ENCODE measurements around the gene AGR3.
A peak's percentile ranks its signal among the peaks of the same experiment; 100 is the strongest.

Gene AGR3

DNA sequence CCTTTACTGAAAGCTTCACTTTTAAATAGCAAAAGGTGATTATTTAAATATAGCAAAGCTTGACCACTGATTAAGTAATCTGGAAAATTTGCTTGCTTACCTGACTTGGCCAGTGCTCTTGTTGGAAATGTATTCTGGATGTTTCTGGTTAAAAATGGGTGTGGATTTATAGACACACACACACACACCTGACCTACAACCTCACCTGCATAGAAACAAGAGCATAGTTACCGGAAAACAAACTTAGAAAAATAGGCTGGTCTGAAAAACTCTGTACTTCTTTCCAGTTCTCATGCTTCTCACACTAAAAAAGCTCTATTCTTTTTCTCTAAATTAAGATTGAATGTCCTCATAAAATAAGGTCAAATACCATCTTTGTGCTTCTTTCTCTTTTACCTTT lies at the start of gene AGR3:
Gene AGR3, minus strand, starts transcription at position 140 of the 400 bp plus-strand sequence. CDS start 3,365 bp downstream, outside the sequence.
- no peak for DNase-seq

DNA sequence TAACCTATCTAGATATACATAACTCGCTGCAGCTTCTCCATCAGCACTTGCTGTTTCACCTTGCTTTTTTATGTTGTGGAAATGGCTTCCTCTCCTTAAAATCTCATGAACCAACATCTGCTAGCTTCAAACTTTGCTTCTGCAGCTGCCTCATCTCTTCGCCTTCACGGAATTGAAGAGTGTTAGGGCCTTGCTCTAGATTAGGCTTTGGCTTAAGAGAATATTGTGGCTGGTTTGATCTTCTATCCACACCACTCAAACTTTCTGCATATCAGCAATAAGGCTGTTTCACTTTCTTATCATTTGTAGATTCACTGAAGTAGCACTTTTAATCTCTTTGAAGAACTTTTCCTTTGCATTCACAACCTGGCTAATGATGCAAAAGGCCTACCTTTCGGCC lies 49.2 kb upstream of the AGR3 start:
- no peak for DNase-seq

DNA sequence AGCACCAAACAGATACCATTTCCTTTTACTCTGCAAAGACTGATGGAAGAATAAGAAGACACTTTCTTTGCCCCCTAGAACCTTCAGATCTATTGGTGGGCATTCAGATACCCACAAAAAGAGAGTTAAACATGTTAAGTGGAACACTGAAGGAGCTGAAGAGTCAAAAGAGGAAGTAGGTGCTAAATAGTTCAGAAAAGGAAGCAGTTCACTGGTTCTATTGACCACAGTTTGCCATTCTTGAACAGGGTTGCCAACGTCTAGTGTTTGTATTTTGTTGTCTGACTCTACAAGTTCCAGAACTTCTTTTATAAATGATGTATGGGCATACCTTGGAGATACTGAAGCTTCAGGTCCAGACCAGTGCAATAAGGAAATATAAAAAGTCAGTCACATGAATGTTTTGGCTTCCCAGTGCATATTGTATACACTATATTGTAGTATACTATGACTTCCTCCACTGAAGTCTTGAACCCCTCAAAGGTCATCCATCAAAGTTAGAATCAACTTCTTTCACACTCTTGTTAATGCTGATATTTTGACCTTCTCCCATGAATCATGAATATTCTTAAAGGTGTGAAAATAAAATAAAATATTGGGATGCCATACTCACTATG lies 47.5 kb upstream of the AGR3 start:
- DNase-seq = no peak

DNA sequence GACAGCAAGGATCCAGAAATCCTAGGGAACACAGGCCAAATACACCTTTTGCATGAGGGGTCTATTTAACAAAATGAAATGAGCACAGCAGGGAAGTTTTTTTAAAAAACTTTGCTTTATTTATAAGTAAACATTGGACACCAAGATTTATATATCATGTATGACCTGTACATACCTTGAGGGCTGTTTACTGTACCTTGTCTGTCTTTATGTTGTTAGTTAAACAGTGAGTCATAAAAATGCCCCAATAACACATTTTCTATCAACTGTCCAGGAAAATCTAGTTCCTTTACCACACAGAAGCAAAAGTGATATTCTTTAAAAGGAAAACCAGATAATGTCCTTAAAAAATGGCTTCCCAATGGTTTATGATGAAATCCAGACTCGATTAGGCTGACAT lies 45.1 kb upstream of the AGR3 start:
- no peak for DNase-seq

DNA sequence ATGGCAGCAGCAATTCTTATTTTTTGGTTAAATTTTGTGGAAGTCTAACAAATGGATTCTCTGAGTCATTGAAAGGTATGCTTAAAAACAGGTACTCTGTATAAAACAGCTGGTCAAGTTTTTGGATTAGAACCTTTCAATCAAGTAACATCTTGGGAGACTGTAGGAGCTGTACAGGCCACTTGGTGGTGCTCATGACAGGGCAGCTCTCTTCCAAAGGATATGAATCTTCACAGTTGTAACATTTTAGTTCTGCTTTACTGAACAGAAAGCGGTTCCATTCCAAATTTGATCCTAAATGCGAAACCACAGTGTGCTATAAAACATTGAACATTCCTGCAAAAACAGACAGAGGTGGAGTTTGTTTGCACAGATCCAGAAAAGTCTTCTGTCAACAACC lies 44.5 kb upstream of the AGR3 start:
- DNase-seq = no peak

DNA sequence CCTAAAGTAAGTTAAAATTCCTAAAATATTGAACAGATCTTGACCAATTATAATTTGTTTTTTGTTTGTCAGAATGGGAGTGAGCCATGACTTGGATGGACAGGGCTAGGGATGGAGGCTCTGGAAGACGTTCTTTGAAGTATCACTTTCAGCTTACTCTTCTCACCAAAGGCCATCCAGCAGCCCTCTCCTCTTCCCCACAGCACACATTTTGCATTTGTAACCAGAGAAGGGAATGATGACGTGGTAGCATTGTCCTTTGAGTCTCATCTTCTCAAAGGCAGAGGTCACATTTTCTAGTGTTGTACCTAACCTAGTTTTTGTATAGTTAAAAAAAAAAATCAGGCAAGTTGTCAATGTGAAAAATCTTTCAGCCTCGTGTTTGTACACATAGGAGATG lies 43.8 kb upstream of the AGR3 start:
- DNase-seq = no peak

DNA sequence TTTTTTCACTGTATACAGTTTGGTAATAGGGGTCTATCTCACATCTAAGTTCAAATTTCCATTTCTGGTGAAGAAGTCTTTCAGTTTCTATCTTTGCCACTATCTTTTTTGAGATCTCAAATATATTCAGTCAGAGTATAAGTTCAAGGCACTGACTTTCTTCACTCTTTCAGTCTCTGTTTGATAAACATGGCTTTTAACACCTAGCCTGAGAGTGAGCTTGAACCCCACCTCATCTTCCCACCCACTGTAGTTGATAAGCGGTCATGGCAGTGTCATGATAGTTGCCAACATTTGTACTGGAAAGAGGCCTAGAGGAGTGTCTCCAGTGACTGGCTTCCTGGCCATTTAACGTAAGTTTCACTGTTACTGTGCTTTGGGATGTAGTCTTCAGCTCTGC lies 41.2 kb upstream of the AGR3 start:
- peak; percentile 18 for DNase-seq

DNA sequence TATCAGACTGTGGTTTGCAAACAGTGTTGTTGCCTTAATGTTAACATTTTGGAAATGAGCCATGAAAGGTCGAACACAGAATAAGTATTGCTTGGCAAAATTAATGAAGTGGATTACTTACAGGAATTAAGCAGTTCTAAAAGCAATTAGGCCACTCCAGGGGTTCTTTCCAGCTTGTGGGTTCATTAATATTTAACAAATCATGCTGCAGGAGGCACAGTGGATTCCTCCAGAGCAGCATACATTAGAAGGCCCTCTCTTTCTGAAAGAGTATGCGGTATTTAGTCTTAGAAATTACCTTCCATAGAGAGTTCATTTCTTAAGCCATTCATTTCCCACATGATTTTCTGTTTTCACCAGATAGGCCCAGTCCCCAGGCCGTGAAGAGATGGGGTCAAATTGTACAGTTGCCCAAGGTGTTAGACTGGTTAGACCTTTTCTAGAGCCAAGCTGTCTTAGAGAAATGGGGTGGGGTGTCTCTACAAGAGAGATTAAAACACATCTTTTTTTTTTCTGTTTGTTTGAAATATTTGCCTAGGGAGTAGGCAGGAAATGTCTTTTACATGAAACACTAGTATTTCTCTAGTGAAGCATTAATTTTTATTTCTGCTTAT lies 40.0 kb upstream of the AGR3 start:
- DNase-seq = no peak

DNA sequence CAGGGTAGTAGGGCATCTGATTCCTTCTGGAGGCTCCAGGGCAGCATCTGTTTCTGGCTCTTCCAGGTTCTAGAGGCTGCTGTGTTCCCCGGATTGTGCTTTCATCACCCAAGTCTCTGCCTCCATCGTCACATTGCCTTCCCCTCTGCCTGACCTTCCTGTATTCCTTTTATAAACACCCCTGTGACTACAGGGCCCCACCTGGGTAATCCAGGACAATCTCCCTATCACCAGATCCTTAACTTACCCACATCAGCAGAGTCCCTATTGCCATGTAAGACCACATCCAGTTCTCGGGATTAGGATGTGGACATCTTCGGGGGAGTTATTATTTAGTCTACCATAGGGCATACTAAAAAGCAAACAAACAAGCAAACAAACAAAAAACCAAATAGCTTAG lies 39.4 kb upstream of the AGR3 start:
- DNase-seq = no peak

DNA sequence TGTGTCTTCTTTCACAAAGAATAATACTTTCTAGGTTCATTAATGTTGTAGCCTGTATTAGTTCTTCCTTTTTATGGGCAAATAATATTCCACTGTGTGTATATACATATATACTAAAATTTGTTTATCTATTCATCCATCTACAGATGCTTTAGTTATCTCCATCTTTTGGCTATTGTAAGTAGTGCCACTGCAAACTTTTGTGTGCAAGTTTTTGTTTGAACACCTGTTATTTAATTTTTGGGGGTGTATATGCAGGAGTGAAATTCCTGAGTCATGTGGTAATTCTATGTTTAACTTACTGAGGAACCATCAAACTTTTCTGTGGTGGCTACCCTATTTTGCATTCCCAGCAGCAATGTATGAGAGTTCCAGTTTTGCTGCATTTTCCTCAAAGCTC lies 37.7 kb upstream of the AGR3 start:
- no peak for DNase-seq

DNA sequence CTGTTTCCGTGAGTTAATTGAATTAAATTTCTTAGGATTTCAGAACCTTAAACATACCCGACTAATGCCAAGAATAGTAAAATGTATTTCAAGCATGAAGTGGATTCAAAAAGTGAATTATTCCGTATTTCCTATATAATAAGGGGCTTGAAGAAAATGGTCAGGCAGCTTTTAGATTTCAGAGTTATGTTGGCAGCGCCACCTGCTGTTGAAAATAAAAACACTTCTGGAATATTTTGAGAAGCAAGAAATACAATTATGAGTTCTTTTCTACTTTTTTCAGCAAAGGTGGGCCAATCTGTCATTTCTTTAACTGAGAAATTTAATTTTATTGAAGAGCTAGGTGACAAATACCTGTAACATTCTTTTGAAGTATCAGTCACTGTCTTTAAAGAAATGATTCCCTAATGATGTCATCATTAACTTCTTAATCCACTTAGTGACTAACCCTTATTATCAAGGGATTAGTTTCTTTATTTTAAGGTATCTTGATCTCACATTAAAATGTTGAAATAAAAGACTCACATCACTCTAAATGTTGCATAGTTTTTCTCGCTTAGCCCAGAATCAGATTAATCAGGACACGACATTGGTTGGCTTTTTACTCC lies 36.6 kb upstream of the AGR3 start:
- DNase-seq = no peak

DNA sequence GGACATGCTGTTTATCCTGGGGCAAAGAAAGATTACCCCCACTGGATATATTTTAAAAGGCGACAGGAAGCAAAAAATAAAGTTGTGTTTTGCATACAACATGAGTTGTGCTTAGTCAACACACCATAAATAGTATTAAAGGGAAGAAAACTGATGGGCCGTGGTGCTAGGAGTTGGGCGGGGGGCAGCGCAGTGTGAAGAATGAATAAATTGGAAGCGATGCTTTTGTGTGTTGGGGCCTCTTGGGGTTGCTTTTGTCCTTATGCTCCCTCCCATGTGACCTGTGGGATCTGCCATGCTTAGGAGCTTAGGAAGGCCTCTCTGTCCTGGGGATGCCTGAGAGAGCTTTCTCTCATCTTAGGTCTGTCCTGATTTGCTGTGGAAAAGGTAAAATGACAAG lies 35.0 kb upstream of the AGR3 start:
- DNase-seq = no peak

DNA sequence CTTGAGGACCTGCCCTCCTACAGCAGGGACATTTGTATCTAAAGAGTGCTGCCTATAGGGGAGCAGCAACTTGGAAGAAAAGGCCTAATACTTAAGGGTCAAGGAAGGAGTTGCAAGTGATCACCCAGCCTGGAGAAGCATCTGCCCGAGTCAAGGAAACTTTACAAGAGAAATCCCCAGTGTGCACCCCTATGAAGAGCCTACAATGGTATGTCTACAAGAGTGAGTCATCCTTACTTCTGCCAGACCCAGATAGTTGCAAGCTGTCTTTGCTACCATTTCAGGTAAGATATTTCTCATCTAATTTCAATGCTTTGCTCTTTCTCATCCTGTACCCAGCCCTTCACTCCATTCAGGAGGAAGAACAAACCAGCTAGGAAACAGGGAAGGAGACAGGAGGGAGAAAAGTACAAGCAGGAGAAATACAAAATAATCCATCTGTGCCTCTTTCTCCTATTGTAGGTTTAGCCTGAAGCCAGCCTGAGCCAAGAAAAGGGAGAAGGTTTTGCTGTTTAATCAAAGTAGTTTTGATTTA lies 34.4 kb upstream of the AGR3 start:
- DNase-seq = no peak

DNA sequence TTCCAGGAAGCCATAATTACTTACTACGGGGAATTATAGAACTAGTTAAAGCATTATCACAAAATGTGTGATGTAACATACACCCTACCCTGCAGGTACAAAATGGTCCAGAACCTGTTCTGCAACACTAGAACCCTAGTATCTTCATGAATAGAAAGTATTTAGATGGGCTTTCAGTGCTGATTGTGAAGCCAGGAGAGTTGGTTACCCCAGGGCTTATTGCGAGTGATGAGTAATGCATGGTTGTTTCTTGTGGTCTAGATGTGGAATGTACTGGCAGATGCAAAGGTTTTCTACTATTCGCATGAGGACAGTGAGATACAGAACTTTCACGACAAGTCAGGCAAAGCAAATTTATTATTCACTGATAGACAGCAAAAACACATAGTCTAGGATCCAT lies 33.6 kb upstream of the AGR3 start:
- DNase-seq = no peak

DNA sequence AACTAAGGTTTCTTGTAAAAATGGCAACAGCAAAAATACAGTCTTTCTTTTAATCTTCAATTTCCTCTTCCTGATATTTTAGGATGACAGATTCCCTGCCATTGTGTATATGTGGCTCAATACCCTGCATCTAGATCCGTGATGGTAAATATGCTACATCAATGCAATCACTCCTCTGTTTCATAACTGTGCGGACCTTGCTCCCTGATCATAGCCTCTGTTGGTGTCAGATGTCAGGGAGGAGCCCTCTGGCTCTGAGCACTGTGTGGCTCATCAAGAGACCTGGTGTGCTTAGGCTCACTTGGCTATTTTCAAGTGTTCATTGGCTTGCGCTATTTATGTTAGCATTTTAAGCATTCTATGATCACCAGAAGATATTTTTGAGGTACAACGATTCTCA lies 33.0 kb upstream of the AGR3 start:
- no peak for DNase-seq

DNA sequence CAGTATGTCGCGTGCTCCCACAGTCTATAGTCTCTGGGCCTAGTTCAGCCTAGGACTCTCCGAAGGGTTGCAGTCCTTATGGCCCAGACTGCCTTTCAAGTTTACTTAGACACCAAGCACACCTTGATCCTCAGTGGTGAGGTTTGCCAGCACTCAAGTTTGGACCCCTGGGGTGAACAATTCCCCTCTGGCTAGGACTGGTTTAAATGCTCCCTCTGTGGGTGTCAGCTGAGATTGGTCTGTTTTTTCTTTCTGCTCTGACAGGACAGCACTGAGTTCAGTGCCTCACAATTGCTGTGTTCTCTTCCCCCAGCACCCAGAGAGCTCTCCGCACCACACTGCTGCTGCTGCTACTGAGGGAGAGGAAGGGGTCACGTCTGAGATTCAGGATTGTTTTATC lies 31.9 kb upstream of the AGR3 start:
- no peak for DNase-seq

DNA sequence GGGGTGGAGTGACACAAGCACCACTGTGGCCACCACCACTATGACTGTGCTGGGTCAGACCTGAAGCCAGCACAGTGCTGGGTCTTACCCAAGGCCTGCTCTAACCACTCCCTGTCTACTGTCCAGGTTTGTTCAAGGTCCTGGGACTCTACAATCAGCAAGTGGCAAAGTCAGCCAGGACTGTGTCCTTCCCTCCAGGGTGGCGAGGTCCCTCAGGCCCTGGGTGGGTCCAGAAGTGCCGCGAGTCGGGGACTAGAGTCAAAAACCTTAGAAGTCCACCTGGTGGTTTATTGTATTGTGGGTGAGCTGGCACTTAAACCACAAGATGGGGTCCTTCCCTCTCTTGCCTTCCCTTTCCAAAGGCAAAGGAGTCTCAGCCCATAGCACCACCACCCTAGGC lies 30.8 kb upstream of the AGR3 start:
- no peak for DNase-seq

DNA sequence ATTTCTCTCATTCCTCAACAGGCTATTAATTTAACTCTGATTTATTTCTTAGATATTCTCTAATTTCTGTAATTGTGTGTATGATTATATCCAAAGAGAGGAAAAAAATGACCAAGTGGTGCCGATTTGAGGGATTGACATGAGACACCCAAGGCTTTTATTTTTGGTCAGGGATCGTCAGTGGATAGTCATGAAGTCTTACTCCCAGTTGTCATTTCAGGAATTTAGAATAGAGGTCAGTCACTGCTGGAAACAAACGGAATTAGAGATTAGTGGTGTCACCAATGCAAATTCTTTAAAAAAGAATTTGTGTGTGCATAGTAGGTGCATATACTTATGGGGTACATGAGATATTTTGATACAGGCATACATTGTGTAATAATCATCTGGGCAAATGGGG lies 26.8 kb upstream of the AGR3 start:
- DNase-seq = no peak

DNA sequence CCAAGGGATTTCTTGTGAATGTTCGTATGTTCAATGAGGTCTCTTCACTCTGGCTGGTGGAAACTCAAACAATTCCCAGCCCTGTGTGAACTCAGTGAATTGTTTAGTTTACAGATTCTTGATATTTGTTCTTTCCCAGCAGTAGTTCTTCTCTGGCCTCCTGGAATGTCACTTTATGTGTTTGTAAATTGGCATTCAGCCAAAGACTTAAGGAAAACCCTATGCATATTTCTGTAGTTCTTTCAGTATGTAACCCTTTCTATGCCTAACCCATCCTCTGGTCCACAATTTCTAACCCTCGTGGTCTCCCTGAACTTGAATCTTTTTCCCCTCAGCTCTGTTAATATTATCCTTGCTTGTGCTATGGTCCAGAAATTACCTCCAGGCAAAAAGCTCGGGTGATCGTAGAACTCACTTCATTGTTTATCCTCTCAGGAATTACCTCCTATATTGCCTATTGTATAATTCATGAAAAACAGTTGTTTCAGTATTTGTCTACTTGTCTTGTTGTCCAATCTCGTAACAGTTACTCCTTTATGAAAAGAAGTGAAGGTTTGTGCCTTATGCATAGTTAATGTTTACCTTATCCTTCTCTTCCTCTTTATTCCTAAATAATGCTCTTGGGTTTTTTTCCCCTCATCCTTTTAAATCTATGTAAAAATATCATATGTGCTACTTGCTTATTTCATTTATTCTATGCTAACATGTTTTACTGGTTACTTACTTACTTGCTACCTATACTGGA lies 23.7 kb upstream of the AGR3 start:
- no peak for DNase-seq

DNA sequence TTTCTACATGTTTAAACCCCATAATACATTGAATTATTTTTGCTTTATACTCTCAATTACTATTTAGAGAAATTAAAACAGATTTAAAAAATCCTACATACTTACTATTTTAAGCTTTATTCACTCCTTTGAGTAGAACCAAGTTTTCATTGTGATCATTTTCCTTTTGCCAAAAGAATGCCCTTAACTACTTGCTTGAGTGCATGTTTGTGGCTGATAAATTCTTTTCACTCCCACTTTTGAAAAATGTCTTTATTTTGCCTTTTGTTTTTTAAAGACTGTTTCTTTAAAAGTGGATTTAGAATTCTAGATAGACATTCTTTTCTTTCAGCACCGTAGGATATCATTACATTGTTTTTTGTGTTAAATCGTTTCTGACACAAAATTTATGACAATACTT lies 22.3 kb upstream of the AGR3 start:
- DNase-seq = no peak

DNA sequence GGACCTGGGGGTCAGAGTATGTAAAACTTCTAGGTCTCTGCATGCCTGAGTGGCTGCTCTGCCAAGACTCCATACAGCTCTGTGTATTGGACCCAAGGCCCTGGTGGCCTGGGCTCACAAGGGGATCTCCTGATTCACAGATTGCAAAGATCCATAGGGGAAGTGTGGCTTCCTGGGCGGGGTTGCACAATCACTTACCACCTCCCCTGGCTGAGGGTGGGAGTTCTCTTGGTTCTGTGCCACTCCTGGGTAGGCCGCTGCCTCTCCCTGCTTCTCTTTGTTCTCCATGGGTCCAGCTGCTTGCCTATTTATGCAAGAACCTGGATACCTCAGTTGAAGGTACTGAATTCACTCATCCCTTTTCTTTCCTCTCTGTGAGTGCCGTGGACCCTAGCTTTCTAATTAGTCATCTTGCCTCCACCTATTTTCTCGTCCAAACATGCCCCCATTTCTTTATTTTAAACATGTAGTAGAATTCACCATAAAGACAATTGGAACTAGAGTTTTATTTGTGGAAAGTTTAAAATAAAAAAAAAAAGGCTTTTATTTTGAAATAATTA lies 18.5 kb upstream of the AGR3 start:
- no peak for DNase-seq

DNA sequence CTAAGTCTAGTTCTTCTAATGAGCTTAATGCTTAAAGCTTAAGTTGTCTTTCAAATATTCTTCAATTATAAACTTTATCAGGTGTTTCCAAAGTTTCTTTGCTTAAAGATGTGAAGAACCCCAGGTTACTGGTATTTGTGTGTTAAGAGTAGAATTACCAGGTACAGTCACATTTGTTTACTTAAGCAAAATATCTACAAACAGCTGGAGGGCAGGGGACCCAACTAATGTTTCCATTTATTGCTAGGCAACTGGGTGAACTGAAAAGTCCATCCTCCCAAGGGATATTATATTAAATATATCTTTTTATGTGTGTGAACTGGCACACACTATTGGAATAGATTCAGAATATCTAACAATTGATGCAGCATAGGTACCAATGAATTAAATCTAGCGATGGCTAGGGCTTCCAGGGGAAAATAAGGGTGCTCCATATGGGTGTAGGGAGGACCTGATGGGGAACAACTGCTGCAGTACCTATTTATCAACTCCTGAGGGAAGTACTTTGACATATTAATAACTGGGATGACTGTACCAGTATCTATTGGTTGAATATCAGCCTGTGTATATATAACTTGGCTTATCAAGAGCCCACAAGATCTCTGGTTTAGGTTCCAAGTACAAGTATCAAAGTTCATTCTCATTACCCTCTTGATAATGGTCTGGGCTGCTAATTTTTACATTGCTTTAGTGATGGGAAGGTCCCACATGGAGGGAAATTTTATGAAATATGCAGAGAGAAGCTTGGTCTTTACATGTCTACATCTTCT lies 10.3 kb upstream of the AGR3 start:
- no peak for DNase-seq

DNA sequence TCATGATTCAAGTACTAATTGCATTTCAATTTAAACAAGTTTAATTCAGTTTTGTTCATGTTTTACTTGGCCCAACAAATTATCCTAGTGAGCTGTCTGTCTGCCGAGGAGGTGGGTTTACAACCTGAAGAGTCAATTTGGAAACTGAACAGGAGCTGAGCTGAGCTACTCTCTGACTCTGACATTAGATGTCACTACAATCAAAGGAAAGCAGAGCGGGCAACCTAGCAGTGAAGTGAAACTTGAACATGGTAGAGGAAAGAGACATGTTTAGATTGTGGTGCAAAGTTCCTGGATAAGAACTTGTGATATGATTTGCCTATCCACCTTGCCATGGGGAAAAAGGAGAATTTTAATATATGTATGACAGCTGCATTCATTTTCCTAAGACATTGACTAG lies 9.6 kb upstream of the AGR3 start:
- DNase-seq = no peak

Data from stimulated activated CD4-positive, alpha-beta T cell treated with anti-CD3 and anti-CD28 coated beads, Interleukin-1b, Interleukin-23, amount 100 ng/mL, for 48 hours (primary cell).